MM.1S (cell line): ENCODE measurements around the gene KLC3.

Experiments
- EZH2 ChIP-seq: fragments of 300-600 bp; sonication (generic); optimal IDR thresholded peaks from 2 replicates; pipeline ENCODE3; 2017; ENCODE audit warnings: low read depth, mild to moderate bottlenecking, antibody characterized with exemption, low read length, mixed read lengths
- TF ChIP-seq, protein P1 (sequence below): fragments of 300-600 bp; sonication (generic); IDR thresholded peaks from 2 replicates; pipeline ENCODE4 v1.5.1; 2016; ENCODE audit warnings: antibody characterized with exemption, low read length, mixed read lengths

DNA sequence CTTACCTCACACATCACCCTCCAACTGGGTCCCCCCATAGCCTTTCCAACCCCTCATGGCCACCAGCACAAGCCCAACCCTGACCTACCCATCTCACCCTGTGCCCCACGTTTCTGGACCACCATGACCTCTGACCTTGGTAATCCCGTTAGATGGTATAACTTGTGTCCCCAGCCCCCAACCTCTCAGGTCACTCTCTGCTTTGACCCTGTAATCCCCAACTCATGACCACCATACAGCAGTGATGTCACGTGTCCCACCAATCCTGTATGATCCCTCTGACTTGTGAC is 8.5 kb downstream of the KLC3 start:
- TF ChIP-seq, protein P1, sequence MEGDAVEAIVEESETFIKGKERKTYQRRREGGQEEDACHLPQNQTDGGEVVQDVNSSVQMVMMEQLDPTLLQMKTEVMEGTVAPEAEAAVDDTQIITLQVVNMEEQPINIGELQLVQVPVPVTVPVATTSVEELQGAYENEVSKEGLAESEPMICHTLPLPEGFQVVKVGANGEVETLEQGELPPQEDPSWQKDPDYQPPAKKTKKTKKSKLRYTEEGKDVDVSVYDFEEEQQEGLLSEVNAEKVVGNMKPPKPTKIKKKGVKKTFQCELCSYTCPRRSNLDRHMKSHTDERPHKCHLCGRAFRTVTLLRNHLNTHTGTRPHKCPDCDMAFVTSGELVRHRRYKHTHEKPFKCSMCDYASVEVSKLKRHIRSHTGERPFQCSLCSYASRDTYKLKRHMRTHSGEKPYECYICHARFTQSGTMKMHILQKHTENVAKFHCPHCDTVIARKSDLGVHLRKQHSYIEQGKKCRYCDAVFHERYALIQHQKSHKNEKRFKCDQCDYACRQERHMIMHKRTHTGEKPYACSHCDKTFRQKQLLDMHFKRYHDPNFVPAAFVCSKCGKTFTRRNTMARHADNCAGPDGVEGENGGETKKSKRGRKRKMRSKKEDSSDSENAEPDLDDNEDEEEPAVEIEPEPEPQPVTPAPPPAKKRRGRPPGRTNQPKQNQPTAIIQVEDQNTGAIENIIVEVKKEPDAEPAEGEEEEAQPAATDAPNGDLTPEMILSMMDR = no peak
- TF ChIP-seq EZH2 = no peak
